ENCODE results near the gene MYOT.

DNA sequence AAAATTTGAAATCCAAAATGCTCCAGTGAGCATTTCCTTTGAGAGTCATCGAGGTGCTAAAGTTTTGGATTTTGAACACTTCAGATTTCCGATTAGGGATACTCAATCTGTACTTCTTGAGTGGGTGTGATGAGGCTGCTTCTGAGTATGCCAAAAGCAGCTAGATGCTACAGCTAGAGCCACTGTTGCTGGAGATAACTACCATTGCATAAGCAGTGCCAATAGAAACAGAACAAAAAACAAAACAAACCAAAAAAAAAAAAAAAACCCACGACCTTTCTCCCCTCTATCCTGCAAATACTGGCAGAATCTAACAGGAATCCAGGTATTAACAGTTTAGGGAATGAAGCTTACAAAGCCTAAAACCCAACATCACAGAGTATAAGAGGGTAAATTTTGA is 65.1 kb downstream of the MYOT start:
- TF ChIP-seq, protein P1, sequence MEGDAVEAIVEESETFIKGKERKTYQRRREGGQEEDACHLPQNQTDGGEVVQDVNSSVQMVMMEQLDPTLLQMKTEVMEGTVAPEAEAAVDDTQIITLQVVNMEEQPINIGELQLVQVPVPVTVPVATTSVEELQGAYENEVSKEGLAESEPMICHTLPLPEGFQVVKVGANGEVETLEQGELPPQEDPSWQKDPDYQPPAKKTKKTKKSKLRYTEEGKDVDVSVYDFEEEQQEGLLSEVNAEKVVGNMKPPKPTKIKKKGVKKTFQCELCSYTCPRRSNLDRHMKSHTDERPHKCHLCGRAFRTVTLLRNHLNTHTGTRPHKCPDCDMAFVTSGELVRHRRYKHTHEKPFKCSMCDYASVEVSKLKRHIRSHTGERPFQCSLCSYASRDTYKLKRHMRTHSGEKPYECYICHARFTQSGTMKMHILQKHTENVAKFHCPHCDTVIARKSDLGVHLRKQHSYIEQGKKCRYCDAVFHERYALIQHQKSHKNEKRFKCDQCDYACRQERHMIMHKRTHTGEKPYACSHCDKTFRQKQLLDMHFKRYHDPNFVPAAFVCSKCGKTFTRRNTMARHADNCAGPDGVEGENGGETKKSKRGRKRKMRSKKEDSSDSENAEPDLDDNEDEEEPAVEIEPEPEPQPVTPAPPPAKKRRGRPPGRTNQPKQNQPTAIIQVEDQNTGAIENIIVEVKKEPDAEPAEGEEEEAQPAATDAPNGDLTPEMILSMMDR (IDR thresholded peaks at IDR 0.05; ENCODE audit: insufficient read depth, low read length) = no peak
- TF ChIP-seq POLR2AphosphoS5 (IDR thresholded peaks at IDR 0.05; ENCODE audit: low read depth) = no peak

All from HL-60 (cell line).